Measurements from ENCODE around the gene GNG12. TPM values are rescaled to one million over a fixed set of nuclear protein-coding genes. Genes with fewer than 3 reads are reported as not detected.

The GNG12 gene
- total and polyA plus RNA-seq, 2 donors (not counting 1 experiment from before 2014, with no cell fraction given), result not detected

DNA sequence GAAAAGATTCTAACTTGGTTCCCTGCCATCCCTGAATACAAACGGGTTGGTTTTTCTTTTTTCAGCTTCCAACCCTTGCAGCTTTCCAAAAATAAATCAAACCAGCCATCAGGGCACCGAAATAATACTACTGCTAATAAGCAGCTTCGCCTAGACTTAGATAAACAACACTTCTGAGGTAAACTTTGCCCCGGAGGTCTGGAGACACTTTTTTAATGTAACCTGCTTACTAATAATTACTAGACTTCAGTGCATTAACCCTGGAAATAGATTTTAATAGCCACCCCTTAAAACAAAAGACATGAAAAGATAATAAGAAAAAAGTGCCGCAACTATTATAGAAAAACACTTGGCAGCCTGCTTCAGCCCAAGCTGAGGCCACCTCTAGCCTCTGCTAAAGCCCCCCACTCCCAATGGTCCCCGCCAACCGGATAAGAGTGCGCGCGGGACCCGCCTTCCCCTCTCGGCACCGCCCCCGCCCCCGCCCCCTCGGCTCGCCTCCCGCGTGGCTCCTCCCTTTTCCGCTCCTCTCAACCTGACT, 148.7 kb downstream of the GNG12 start:
- Histone ChIP-seq H2AFZ (ENCODE audit: insufficient read depth, low read depth, low read length, poor library complexity, severe bottlenecking) (peak overlapping the region; percentile 87), H4K20me1 (ENCODE audit: control insufficient read depth, insufficient read depth, low read length, poor library complexity, severe bottlenecking) (no peaks in the 10 kb centered on the region), H3K36me3 (replicated peaks in 1 of 2; ENCODE audit: control extremely low read depth in 1 of 2, control insufficient read depth in 1 of 2, extremely low read depth in 1 of 2, insufficient read depth in 2 of 2, low read length in 1 of 2) (peaks cover 0 to 7% of the 10 kb centered on the region in 2 experiments), H3K79me2 (ENCODE audit: control insufficient read depth, insufficient read depth, low read length) (no peaks in the 10 kb centered on the region), H3K9me3 (ENCODE audit: control extremely low read depth in 1 of 3, control insufficient read depth in 2 of 3, insufficient read depth in 1 of 3, low read length in 2 of 3) (no peaks in the 10 kb centered on the region), H3K4me3 (ENCODE audit: control extremely low read depth in 1 of 5, extremely low read depth in 1 of 5, insufficient read depth in 1 of 5, low read depth in 2 of 5, low read length in 4 of 5) (peak overlapping the region; percentile 48 to 91 (median 80)), H3K27ac (ENCODE audit: low read length in 2 of 2) (peak overlapping the region in 1 of 2 donors; percentile 28), H3K27me3 (replicated peaks in 1 of 4; ENCODE audit: control extremely low read depth in 1 of 4, control insufficient read depth in 3 of 4, insufficient read depth in 4 of 4, low read length in 3 of 4) (no peaks in the 10 kb centered on the region), H3K9ac (ENCODE audit: low read length) (peak overlapping the region; percentile 82), H3K4me2 (replicated peaks; ENCODE audit: low read depth, low read length, poor library complexity, severe bottlenecking) (peak overlapping the region; percentile 99), H3K4me1 (ENCODE audit: control insufficient read depth in 2 of 2, insufficient read depth in 2 of 2, low read length in 2 of 2) (peaks cover 16 to 17% of the 10 kb centered on the region in 2 donors)
- Mint-ChIP-seq H3K9me3 (ENCODE audit: insufficient read depth) (no peaks in the 10 kb centered on the region), H3K27me3 (no peaks in the 10 kb centered on the region), H3K4me1 (peaks cover 31% of the 10 kb centered on the region), H3K27ac (peak overlapping the region; percentile 81), H3K4me3 (peak overlapping the region; percentile 91)
- no peak for TF ChIP-seq EZH2 (IDR thresholded peaks at IDR 0.05; ENCODE audit: borderline replicate concordance, insufficient read depth, low read depth, low read length, poor library complexity, severe bottlenecking)
- TF ChIP-seq, protein P1, sequence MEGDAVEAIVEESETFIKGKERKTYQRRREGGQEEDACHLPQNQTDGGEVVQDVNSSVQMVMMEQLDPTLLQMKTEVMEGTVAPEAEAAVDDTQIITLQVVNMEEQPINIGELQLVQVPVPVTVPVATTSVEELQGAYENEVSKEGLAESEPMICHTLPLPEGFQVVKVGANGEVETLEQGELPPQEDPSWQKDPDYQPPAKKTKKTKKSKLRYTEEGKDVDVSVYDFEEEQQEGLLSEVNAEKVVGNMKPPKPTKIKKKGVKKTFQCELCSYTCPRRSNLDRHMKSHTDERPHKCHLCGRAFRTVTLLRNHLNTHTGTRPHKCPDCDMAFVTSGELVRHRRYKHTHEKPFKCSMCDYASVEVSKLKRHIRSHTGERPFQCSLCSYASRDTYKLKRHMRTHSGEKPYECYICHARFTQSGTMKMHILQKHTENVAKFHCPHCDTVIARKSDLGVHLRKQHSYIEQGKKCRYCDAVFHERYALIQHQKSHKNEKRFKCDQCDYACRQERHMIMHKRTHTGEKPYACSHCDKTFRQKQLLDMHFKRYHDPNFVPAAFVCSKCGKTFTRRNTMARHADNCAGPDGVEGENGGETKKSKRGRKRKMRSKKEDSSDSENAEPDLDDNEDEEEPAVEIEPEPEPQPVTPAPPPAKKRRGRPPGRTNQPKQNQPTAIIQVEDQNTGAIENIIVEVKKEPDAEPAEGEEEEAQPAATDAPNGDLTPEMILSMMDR (IDR thresholded peaks at IDR 0.05), result no peak
- CTCF ChIA-PET, result interaction anchor here (0.7 to 3.0 kb wide), 8 partner anchors 10 to 151 kb away, joined by 3 to 28 read pairs (median 3); no protein-coding TSS in a partner anchor
- POLR2A ChIA-PET, result interaction anchor here (0.5 to 1.9 kb wide), 8 partner anchors 14 to 760 kb away, joined by 3 to 7 read pairs (median 4); partner anchors contain the start of genes C1orf141, DNAI4, MIER1 and SERBP1
- WGBS (ENCODE audit: insufficient coverage), result 1% methylated on average over 10 of the region's 20 CpGs
- no peak for DNase-seq
- intact Hi-C loops (cut with micrococcal nuclease), result loop anchor here (1.0 to 5.0 kb wide), 4 partner anchors 52 to 632 kb away; partner anchors contain the start of gene SERBP1
- no peak for ATAC-seq (ENCODE audit: low read depth)
